Common myeloid progenitor, CD34-positive (primary cell): ENCODE results near the gene IL10RA.

Source experiments
- CTCF ChIA-PET: fragments of 350-600 bp; sonication (Branson Sonifier 250); formaldehyde crosslinking; loops from one replicate; lab custom pipeline; 2021; ENCODE audit warnings: antibody characterized with exemption; lab: Charles Lee
- POLR2A ChIA-PET: fragments of 350-600 bp; sonication (Branson Sonifier 250); formaldehyde crosslinking; loops from one replicate; lab custom pipeline; 2021; ENCODE audit warnings: antibody characterized with exemption; lab: Charles Lee
- DNase-seq, 3 donors: peaks; one replicate each; pipeline versions ENCODE4 v3.0.0 to v3.0.0-alpha.2; 2013
- H3K27ac ChIP-seq, 2 experiments: 1 replicate in 1 of 2; 2 replicates in 1 of 2; pipeline ENCODE4 v1.7.0; 2013; ENCODE audit warnings: inconsistent platforms in 2 of 2, low read length in 2 of 2, mild to moderate bottlenecking in 2 of 2, low read depth in 1 of 2, moderate library complexity in 1 of 2; ENCODE audit not compliant: severe bottlenecking in 2 of 2, insufficient read depth in 1 of 2, poor library complexity in 1 of 2
- H3K27me3 ChIP-seq, 5 experiments: replicated peaks in 2 of 5; 1 replicate in 3 of 5; 2 replicates in 2 of 5; pipeline versions ENCODE4 v1.6.1 to v1.7.0; 2013; ENCODE audit warnings: low read length in 4 of 5, mild to moderate bottlenecking in 2 of 5, moderate library complexity in 2 of 5, inconsistent platforms in 1 of 5; ENCODE audit not compliant: insufficient read depth in 5 of 5, control insufficient read depth in 4 of 5
- H3K36me3 ChIP-seq, 4 experiments: 1 replicate in 2 of 4; 2 replicates in 2 of 4; pipeline versions ENCODE4 v1.6.1 to v1.7.0; 2013; ENCODE audit warnings: low read length in 3 of 4, control low read depth in 1 of 4, mild to moderate bottlenecking in 1 of 4; ENCODE audit not compliant: control insufficient read depth in 4 of 4, insufficient read depth in 4 of 4
- H3K4me1 ChIP-seq, 4 experiments: 1 replicate in 3 of 4; 2 replicates in 1 of 4; pipeline versions ENCODE4 v1.6.1 to v1.7.1; 2013; ENCODE audit warnings: low read length in 3 of 4, mild to moderate bottlenecking in 3 of 4, control low read depth in 1 of 4, inconsistent platforms in 1 of 4, moderate library complexity in 1 of 4; ENCODE audit not compliant: control insufficient read depth in 4 of 4, insufficient read depth in 4 of 4; ENCODE audit errors: control extremely low read depth in 1 of 4
- H3K4me3 ChIP-seq, 7 experiments: 1 replicate in 4 of 7; 2 replicates in 3 of 7; pipeline versions ENCODE4 v1.5.1 to v1.7.0; 2013; ENCODE audit warnings: mild to moderate bottlenecking in 7 of 7, low read length in 6 of 7, moderate library complexity in 6 of 7, inconsistent platforms in 2 of 7, low read depth in 2 of 7, control low read depth in 1 of 7; ENCODE audit not compliant: insufficient read depth in 4 of 7, control insufficient read depth in 1 of 7; ENCODE audit errors: extremely low read depth in 1 of 7
- H3K9me3 ChIP-seq, 5 experiments: 1 replicate in 4 of 5; 2 replicates in 1 of 5; pipeline versions ENCODE4 v1.6.1 to v1.7.1; 2013; ENCODE audit warnings: low read length in 4 of 5, mild to moderate bottlenecking in 2 of 5, inconsistent platforms in 1 of 5, low read depth in 1 of 5, moderate library complexity in 1 of 5; ENCODE audit not compliant: control insufficient read depth in 4 of 5, insufficient read depth in 2 of 5; ENCODE audit errors: control extremely low read depth in 1 of 5
- WGBS: methylation state at CpG from one replicate; pipeline ENCODE4 v1.1.5; 2013; ENCODE audit not compliant: insufficient coverage; 5-methylcytosine and 5-hydroxymethylcytosine counted together

Gene IL10RA

DNA sequence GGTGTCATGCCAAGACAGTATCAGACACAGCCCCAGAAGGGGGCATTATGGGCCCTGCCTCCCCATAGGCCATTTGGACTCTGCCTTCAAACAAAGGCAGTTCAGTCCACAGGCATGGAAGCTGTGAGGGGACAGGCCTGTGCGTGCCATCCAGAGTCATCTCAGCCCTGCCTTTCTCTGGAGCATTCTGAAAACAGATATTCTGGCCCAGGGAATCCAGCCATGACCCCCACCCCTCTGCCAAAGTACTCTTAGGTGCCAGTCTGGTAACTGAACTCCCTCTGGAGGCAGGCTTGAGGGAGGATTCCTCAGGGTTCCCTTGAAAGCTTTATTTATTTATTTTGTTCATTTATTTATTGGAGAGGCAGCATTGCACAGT lies 14.6 kb downstream of the IL10RA start:
- DNase-seq: no peak
- ChIA-PET CTCF (interaction anchor here (0.9 to 4.4 kb wide), 4 partner anchors 13 to 180 kb away, joined by 3 to 24 read pairs (median 6); no protein-coding TSS in a partner anchor), POLR2A (interaction anchor here (2.1 kb wide), 1 partner anchor 11 kb away, joined by 5 read pairs; no protein-coding TSS in a partner anchor)
- Histone ChIP-seq H3K36me3 (peaks cover 0 to 2% (median under 1%) of the 10 kb centered on the region in 4 experiments), H3K27ac (no peak overlapping the region), H3K27me3 (no peaks in the 10 kb centered on the region), H3K4me1 (peaks cover 4 to 36% (median 25%) of the 10 kb centered on the region in 4 experiments), H3K9me3 (no peaks in the 10 kb centered on the region), H3K4me3 (no peak overlapping the region)
- 100% methylated on average over 1 of the region's 1 CpG for WGBS

DNA sequence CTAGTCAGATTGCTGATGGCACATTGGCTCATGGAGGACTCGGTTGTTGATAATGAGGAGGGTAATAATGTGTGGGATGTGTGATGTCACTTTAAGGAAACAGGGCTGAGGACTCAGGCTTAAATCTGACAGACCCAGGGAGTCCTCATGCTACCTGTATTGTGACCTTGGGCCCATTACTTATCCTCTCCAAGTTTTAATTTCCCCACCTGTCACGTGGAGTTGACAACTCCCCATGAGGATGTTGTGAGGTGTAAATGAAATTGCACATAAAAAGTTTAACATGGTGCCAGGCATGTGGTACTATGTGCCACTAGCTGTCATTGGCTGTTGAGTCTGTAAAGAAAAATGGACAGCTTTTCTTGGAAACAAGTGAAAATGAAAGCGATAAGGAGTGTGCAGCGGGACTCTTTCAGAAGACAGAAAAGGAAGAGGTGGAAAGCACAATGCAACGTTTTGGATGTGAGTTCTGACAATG lies 15.3 kb downstream of the IL10RA start:
- Histone ChIP-seq H3K36me3 (no peaks in the 10 kb centered on the region), H3K9me3 (no peaks in the 10 kb centered on the region), H3K27me3 (no peaks in the 10 kb centered on the region), H3K4me1 (peaks cover 4 to 40% (median 26%) of the 10 kb centered on the region in 4 experiments), H3K27ac (peak overlapping the region in 1 of 2 experiments; percentile 70), H3K4me3 (no peak overlapping the region)
- ChIA-PET POLR2A (interaction anchor here (0.7 to 2.1 kb wide), 2 partner anchors 11 to 39 kb away, joined by 3 to 5 read pairs; no protein-coding TSS in a partner anchor), CTCF (interaction anchor here (0.9 to 4.4 kb wide), 3 partner anchors 13 to 50 kb away, joined by 3 to 24 read pairs (median 6); partner anchors contain the start of gene IL10RA)
- DNase-seq: peak in 2 of 3 donors; percentile 53 to 57
- 36% methylated on average over 5 of the region's 5 CpGs for WGBS

DNA sequence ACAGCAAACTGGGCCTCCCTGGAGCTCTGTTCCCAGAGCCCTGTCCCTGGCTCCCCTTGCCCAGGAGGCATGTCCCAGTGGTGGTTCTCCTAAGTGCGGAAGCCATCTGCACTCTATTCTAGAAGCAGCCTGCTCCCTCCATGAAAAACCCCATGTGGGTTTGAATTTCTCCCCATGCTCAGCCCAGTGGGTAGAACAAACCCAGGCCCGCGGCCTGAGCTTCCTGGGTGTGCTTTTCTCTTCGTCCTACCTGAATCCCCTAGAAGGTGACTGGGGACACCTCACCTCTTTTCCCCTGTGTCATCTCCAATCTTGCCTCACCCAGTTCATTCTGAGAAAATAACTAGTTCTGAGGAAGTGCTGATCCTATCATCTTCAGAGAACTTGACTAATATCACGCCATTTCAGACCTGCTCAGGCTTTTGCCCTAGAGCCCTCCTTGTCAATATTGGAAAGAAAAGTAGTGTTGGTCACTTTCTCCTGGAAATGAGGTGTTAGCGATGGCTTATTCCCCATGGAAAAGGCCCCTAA lies 15.9 kb downstream of the IL10RA start:
- Histone ChIP-seq H3K27me3 (no peaks in the 10 kb centered on the region), H3K4me3 (no peak overlapping the region), H3K36me3 (no peaks in the 10 kb centered on the region), H3K9me3 (no peaks in the 10 kb centered on the region), H3K27ac (peak overlapping the region in 1 of 2 experiments; percentile 70), H3K4me1 (peaks cover 5 to 45% (median 30%) of the 10 kb centered on the region in 4 experiments)
- POLR2A ChIA-PET: interaction anchor here (0.7 to 2.1 kb wide), 2 partner anchors 10 to 39 kb away, joined by 3 to 5 read pairs; no protein-coding TSS in a partner anchor
- WGBS: 100% methylated on average over 5 of the region's 6 CpGs
- CTCF ChIA-PET: interaction anchor here (0.9 to 4.4 kb wide), 4 partner anchors 10 to 50 kb away, joined by 3 to 24 read pairs (median 5); partner anchors contain the start of gene IL10RA
- no peak for DNase-seq

DNA sequence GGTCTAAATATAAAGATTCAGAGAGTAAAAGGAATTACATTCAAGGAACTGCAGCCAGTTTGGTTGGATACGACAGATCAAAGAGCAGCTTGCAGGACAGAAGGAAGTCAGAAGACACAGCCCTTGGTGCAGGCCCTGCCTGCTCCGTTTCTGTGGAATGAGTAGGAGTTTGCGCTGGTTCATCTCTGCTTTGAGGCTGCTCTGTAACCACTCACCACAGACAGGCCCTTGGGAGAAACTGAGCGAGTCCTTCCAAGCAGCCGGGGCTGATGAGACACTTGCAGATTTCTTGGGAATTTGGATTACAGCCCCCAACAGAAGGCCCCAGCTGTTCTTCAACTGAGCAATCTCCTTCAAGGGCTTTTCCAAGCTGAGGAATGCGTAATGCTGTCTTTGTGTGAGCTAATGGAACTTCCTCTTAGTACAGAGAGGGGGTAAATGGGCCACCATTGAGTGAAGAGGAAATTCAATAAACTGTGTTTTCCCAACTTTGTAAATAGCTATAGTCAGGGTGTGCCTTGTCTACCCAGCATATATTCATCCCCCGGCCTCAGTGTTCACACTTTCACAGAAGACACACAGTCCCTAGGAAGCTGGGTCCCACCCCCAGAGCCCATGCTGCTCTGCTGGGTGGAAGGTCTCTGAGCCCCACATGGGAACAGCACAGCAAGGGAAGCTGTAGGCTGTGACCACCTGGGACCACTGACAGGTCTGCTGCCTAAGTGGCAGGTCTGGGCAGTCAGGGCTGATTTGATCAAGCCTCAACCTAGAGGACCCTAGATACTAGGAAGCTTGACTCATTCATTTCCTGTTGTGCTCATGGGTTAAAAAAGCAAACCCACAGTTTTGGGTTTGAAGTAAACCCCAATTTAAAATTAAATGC lies 16.6 kb downstream of the IL10RA start:
- H3K27me3 ChIP-seq: no peaks in the 10 kb centered on the region
- H3K9me3 ChIP-seq: no peaks in the 10 kb centered on the region
- ChIA-PET CTCF (interaction anchor here (0.6 to 4.4 kb wide), 4 partner anchors 11 to 1305 kb away, joined by 3 to 24 read pairs (median 5); no protein-coding TSS in a partner anchor), POLR2A (interaction anchor here (1.0 to 2.1 kb wide), 2 partner anchors 9 to 14 kb away, joined by 3 to 5 read pairs; no protein-coding TSS in a partner anchor)
- H3K4me3 ChIP-seq: peak overlapping the region in 1 of 7 experiments; percentile 36
- peaks cover 5 to 52% (median 36%) of the 10 kb centered on the region in 4 experiments for H3K4me1 ChIP-seq
- peak overlapping the region in 1 of 2 experiments; percentile 70 for H3K27ac ChIP-seq
- H3K36me3 ChIP-seq: no peaks in the 10 kb centered on the region
- DNase-seq: peak in 2 of 3 donors; percentile 50 to 70
- WGBS: 93% methylated on average over 3 of the region's 7 CpGs

DNA sequence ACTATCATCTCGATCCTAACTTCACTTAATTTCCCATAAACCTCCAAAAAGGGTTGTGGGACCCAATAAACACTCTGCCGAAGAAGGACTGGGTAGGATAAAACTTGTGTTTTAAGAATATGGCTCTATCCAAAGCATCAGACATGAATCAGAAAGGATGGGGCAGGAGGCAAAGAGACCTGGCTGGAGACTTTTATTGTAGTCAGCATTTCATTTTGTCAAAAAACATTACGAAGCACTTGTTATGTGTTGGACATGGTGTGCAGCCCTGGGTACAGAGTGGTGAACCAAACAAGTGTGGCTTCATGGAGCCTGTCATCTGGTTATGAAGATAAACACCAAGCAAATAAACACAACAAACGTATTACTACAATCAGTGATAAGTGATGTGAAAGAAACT lies 17.3 kb downstream of the IL10RA start:
- DNase-seq: no peak
- ChIA-PET CTCF (interaction anchor here (0.6 to 4.4 kb wide), 4 partner anchors 12 to 1305 kb away, joined by 3 to 24 read pairs (median 5); no protein-coding TSS in a partner anchor), POLR2A (interaction anchor here (1.0 kb wide), 1 partner anchor 15 kb away, joined by 3 read pairs; no protein-coding TSS in a partner anchor)
- Histone ChIP-seq H3K27ac (peak overlapping the region in 1 of 2 experiments; percentile 70), H3K36me3 (no peaks in the 10 kb centered on the region), H3K4me3 (peak overlapping the region in 1 of 7 experiments; percentile 36), H3K4me1 (peaks cover 10 to 59% (median 42%) of the 10 kb centered on the region in 4 experiments), H3K9me3 (no peaks in the 10 kb centered on the region), H3K27me3 (no peaks in the 10 kb centered on the region)
- WGBS: 100% methylated on average over 1 of the region's 4 CpGs

DNA sequence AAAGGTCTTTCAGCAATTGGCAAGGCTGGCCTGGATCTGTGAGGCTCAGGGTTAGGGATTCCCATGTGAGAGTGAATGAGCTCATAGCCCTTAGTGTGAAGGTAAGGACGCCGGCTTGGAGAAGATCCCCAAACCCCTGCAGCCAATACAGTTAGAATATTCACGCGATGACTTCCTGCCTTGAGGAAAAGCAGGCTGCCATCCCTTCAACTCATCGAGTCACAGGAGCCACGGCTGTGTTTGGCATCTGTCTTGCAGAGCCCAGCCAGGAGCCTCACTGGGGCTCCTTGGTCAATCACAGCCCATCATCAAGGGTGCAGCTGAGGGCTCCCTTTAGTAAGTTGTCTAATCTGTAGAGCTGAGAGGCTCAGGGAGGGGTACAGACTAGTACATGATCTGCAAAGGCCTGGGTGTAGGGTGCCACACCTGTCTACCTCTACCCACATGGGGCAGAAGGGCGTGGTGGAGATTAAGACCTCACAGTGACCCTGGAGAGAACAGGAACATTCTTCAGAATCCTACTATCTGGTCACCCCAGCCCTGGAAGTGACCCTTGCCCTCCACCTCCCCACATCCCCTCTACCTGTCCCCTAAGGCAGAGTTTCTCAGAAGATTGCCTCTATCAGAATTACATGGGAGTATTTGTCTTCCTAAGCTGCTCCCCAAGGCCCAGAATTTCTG lies 18.5 kb downstream of the IL10RA start:
- Histone ChIP-seq H3K9me3 (no peaks in the 10 kb centered on the region), H3K27me3 (no peaks in the 10 kb centered on the region), H3K27ac (no peak overlapping the region), H3K4me1 (peaks cover 14 to 71% (median 47%) of the 10 kb centered on the region in 4 experiments), H3K36me3 (no peaks in the 10 kb centered on the region), H3K4me3 (no peak overlapping the region)
- WGBS: 98% methylated on average over 6 of the region's 7 CpGs
- ChIA-PET POLR2A (no interaction called here), CTCF (interaction anchor here (0.9 to 1.6 kb wide), 6 partner anchors 10 to 184 kb away, joined by 3 to 5 read pairs (median 4); partner anchors contain the start of gene IL10RA)
- no peak for DNase-seq
